Natural killer cell treated with Interleukin-12 subunit alpha and Interleukin-12 subunit beta and Interleukin-15 and Interleukin-18, amount 100 ng/mL, for 72 hours (primary cell): ENCODE data around the gene NEK2. TPM values are rescaled to one million over a fixed set of nuclear protein-coding genes. Genes with fewer than 3 reads are reported as not detected.

Experiments
- ATAC-seq, 2 donors: fragments of 150-1000 bp; cut with Tn5 transposase in 1 of 2; sonication (Bioruptor Pico), chemical (Tn5 transposase) in 1 of 2; 2 replicates each; pipeline ENCODE4 v1.10.0; 2021
- DNase-seq: peaks from one replicate; pipeline ENCODE4 v3.0.0; 2022; ENCODE audit warnings: low spot score
- H3K27ac Mint-ChIP-seq, 2 donors: 1 replicate in 1 of 2; 2 replicates in 1 of 2; pipeline ENCODE4 v1.8.0; 2022; ENCODE audit warnings: mixed read lengths in 2 of 2, mild to moderate bottlenecking in 1 of 2, moderate library complexity in 1 of 2
- H3K27me3 Mint-ChIP-seq, 2 donors: 1 replicate in 1 of 2; 2 replicates in 1 of 2; pipeline ENCODE4 v1.8.0; 2022; ENCODE audit warnings: mixed read lengths in 2 of 2
- H3K36me3 Mint-ChIP-seq: one replicate; pipeline ENCODE4 v1.8.0; 2022; ENCODE audit warnings: mixed read lengths
- H3K4me1 Mint-ChIP-seq, 2 donors: 1 replicate in 1 of 2; 2 replicates in 1 of 2; pipeline ENCODE4 v1.8.0; 2022; ENCODE audit warnings: low read depth in 2 of 2, mixed read lengths in 2 of 2, mild to moderate bottlenecking in 1 of 2
- H3K4me3 Mint-ChIP-seq: one replicate; pipeline ENCODE4 v1.8.0; 2022; ENCODE audit warnings: mixed read lengths
- H3K9me3 Mint-ChIP-seq: 2 replicates; pipeline ENCODE4 v1.8.0; 2022; ENCODE audit warnings: mixed read lengths
- total RNA-seq, 2 donors: library from RNA; stranded (reverse); gene quantifications; one replicate each; pipeline ENCODE4 v1.2.3, GENCODE V29; 2022

Gene NEK2
- total RNA-seq, 2 donors from 2014 or later = 12.8 to 25.2 TPM

DNA sequence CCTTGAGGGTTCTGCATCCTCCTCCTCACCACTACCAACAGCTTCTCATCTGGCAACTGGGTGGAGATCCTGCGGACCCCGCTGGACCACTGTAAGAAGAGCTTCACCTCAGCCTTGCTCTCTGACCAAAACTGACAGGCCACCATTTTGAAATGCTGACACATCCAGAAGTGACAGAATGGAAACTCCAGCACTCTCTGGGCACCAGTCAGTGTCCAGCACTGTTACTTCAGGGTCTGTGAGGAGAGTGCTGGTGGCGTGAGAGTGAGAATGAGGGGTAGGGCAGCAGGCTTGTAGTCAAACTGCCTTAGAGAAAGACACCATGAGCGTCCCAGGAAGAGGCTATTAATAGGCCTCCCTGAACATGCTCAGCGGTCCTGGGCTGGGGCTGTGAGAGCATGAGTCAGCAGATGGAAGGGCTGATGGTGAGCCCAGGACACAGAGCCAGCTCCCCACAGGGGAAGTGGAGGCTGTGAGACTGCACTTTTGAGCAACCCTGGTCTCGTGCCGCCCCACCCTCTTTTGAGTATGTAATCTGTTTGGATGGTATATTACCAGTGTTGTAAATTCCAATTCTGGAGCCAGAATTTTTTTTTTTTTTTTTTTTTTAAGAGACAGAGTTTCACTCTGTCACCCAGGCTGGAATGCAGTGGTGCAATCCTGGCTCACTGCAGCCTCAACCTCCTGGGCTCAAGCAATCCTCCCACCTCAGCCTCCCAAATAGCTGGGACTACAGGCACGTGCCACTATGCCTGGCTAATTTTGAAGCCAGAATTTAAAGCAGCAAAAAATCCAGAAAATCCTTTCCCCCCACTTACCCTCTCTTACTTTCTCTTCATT lies 62.1 kb downstream of the NEK2 start:
- no peaks in the 10 kb centered on the region for H3K36me3 Mint-ChIP-seq
- H3K4me3 Mint-ChIP-seq = no peak overlapping the region
- H3K9me3 Mint-ChIP-seq = no peaks in the 10 kb centered on the region
- DNase-seq (no peak), ATAC-seq (peak; percentile 76 to 84)
- H3K4me1 Mint-ChIP-seq = peaks cover 5 to 11% of the 10 kb centered on the region in 2 donors
- peak overlapping the region in 1 of 2 donors; percentile 62 for H3K27ac Mint-ChIP-seq
- no peaks in the 10 kb centered on the region for H3K27me3 Mint-ChIP-seq

DNA sequence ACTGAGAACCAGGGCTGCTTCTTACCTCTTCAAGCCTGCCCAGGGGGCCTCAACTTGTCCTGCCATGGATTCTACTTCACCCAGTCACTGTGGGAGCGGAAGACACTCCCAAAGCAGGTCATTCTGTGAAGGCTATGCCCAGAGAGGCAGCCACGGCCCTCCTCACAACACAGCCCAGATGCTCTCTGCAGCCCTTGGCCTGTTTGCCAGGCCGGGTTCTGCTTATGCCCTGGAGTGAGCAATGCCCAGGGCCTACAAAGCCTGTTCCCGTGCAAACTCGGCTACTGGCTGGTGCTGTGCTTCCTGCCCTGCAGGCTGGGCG lies 62.7 kb downstream of the NEK2 start:
- H3K4me1 Mint-ChIP-seq = peaks cover 9 to 15% of the 10 kb centered on the region in 2 donors
- peak in 1 of 2 donors; percentile 17 for ATAC-seq
- no peaks in the 10 kb centered on the region for H3K9me3 Mint-ChIP-seq

More for the DNA sequence above, 62.7 kb downstream of the NEK2 start:
- H3K36me3 Mint-ChIP-seq = no peaks in the 10 kb centered on the region
- H3K27me3 Mint-ChIP-seq = no peaks in the 10 kb centered on the region
- no peak overlapping the region for H3K27ac Mint-ChIP-seq
- no peak overlapping the region for H3K4me3 Mint-ChIP-seq
- DNase-seq = no peak

Other genes with a start within 250 kb of the NEK2 start
- not detected for gene RD3, start 183.5 kb downstream of the NEK2 start, total RNA-seq
- 10 to 100 TPM in 1 of 2 donors, 1 to 10 TPM in 1; 6.9 to 13.1 TPM for gene SLC30A1, start 96.5 kb downstream of the NEK2 start, total RNA-seq
- gene LPGAT1, start 155.1 kb upstream of the NEK2 start, total RNA-seq = 10 to 100 TPM; 27.2 to 54.3 TPM